Esophagus muscularis mucosa (tissue), 4 donors: ENCODE results near the gene TIMM10. TPM values are rescaled to one million over a fixed set of nuclear protein-coding genes. Genes with fewer than 3 reads are reported as not detected.

Experiments used
- DNase-seq: peaks from one replicate; pipeline ENCODE4 v3.0.0-alpha.2; 2017; ENCODE audit errors: extremely low spot score
- H3K27ac ChIP-seq, 4 donors: fragments of 200-600 bp; sonication (generic); replicated peaks in 1 of 4; 1 replicate in 3 of 4; 2 replicates in 1 of 4; pipeline ENCODE4 v1.5.1; 2016 to 2019; ENCODE audit warnings: mild to moderate bottlenecking in 1 of 4
- H3K27me3 ChIP-seq, 4 donors: fragments of 200-600 bp; sonication (generic); one replicate each; pipeline versions ENCODE4 v1.5.1 to v1.6.0; 2016 to 2019
- H3K36me3 ChIP-seq, 4 donors: fragments of 200-600 bp; sonication (generic); one replicate each; pipeline ENCODE4 v1.5.1; 2016 to 2019
- H3K4me1 ChIP-seq, 4 donors: fragments of 200-600 bp; sonication (generic); one replicate each; pipeline ENCODE4 v1.5.1; 2016 to 2019
- H3K4me3 ChIP-seq, 4 donors: fragments of 200-600 bp; sonication (generic); 1 replicate in 2 of 4; 2 replicates in 2 of 4; pipeline ENCODE4 v1.5.1; 2016 to 2019; ENCODE audit warnings: mild to moderate bottlenecking in 4 of 4, moderate library complexity in 1 of 4
- H3K9me3 ChIP-seq, 4 donors: fragments of 200-600 bp; sonication (generic); 1 replicate in 3 of 4; 2 replicates in 1 of 4; pipeline ENCODE4 v1.5.1; 2016 to 2019
- CTCF ChIP-seq, 3 experiments: fragments of 200-600 bp in 2 of 3; fragments of 450-650 bp in 1 of 3; sonication (generic) in 2 of 3; IDR thresholded peaks; one replicate each; pipeline ENCODE4 v1.5.1; 2017 to 2019; ENCODE audit warnings: antibody characterized with exemption in 3 of 3, mild to moderate bottlenecking in 2 of 3, moderate library complexity in 1 of 3
- EP300 ChIP-seq: sonication (generic); formaldehyde crosslinking; IDR thresholded peaks from one replicate; pipeline ENCODE4 v1.6.1; 2017; ENCODE audit warnings: antibody characterized with exemption
- POLR2A ChIP-seq: fragments of 450-650 bp; IDR thresholded peaks from one replicate; pipeline ENCODE4 v1.6.1; 2017; ENCODE audit warnings: antibody characterized with exemption, moderate library complexity, mild to moderate bottlenecking, low read depth
- POLR2AphosphoS5 ChIP-seq, 2 donors: sonication (generic); formaldehyde crosslinking; IDR thresholded peaks; one replicate each; pipeline ENCODE4 v1.6.1; 2017; ENCODE audit warnings: antibody characterized with exemption in 2 of 2
- WGBS: methylation state at CpG from one replicate; pipeline ENCODE4 v1.1.5; 2018; 5-methylcytosine and 5-hydroxymethylcytosine counted together
- intact Hi-C: fragments of 100-400 bp; cut with DNase I; formaldehyde crosslinking; loops from one replicate; pipeline ENCODE4 v1.15.1; 2023
- total RNA-seq, 4 donors: library from RNA; depleted of rRNA; stranded (reverse); fragments of >200 nt; gene quantifications; one replicate each; pipeline versions ENCODE4 v1.1.0 to v1.2.1, GENCODE V29; 2016

TIMM10 gene
- total RNA-seq, 4 donors from 2014 or later = 41.9 to 49.1 (median 43.1) TPM

- TF ChIP-seq POLR2AphosphoS5 (IDR thresholded peaks at IDR 0.05) (no peak), POLR2A (no peak), EP300 (no peak), CTCF (IDR thresholded peaks at IDR 0.05) (no peak)
- H3K27ac ChIP-seq = peak overlapping the region in 3 of 4 donors; percentile 80 to 82 (median 81)
- peaks cover 9 to 31% (median 24%) of the 10 kb centered on the region in 4 donors for H3K4me1 ChIP-seq
- intact Hi-C loops = no loop called here
- DNase-seq = no peak
- 82% methylated on average over 12 of the region's 12 CpGs for WGBS
- no peak overlapping the region for H3K4me3 ChIP-seq
- no peaks in the 10 kb centered on the region for H3K9me3 ChIP-seq
- H3K27me3 ChIP-seq = no peaks in the 10 kb centered on the region
- H3K36me3 ChIP-seq = peaks cover 0 to 14% (median 7%) of the 10 kb centered on the region in 4 donors
Measured at GRCh38 chr11:57512646-57513451, 17.7 kb downstream of the TIMM10 start.

- 82% methylated on average over 6 of the region's 6 CpGs for WGBS
- no peaks in the 10 kb centered on the region for H3K9me3 ChIP-seq
- peaks cover 9 to 31% (median 24%) of the 10 kb centered on the region in 4 donors for H3K4me1 ChIP-seq
- no peak for DNase-seq
- H3K27ac ChIP-seq = no peak overlapping the region
- no peak overlapping the region for H3K4me3 ChIP-seq
- TF ChIP-seq CTCF (IDR thresholded peaks at IDR 0.05) (no peak), POLR2A (no peak)
- H3K27me3 ChIP-seq = no peaks in the 10 kb centered on the region
- H3K36me3 ChIP-seq = peaks cover 0 to 22% (median 7%) of the 10 kb centered on the region in 4 donors
- intact Hi-C loops = no loop called here
Measured at GRCh38 chr11:57511741-57512430, 18.7 kb downstream of the TIMM10 start.

GRCh38 chr11:57508341-57509170 is 22.0 kb downstream of the TIMM10 start:
- TF ChIP-seq POLR2A (no peak), EP300 (no peak), POLR2AphosphoS5 (IDR thresholded peaks at IDR 0.05) (no peak), CTCF (IDR thresholded peaks at IDR 0.05) (no peak)
- 86% methylated on average over 7 of the region's 7 CpGs for WGBS

GRCh38 chr11:57506522-57506921 is 24.0 kb downstream of the TIMM10 start:
- no peak for DNase-seq
- H3K9me3 ChIP-seq = no peaks in the 10 kb centered on the region
- peaks cover 0 to 49% (median 6%) of the 10 kb centered on the region in 4 donors for H3K36me3 ChIP-seq
- no peaks in the 10 kb centered on the region for H3K27me3 ChIP-seq
- 100% methylated on average over 1 of the region's 1 CpG for WGBS
- TF ChIP-seq EP300 (no peak), POLR2A (no peak), CTCF (IDR thresholded peaks at IDR 0.05) (no peak)
- H3K27ac ChIP-seq = no peak overlapping the region
- intact Hi-C loops = no loop called here
- peaks cover under 1 to 6% (median 5%) of the 10 kb centered on the region in 4 donors for H3K4me1 ChIP-seq
- H3K4me3 ChIP-seq = no peak overlapping the region

More at GRCh38 chr11:57508341-57509170, 22.0 kb downstream of the TIMM10 start:
- no peaks in the 10 kb centered on the region for H3K27me3 ChIP-seq
- no peak overlapping the region for H3K27ac ChIP-seq
- H3K4me3 ChIP-seq = no peak overlapping the region
- H3K36me3 ChIP-seq = peaks cover 0 to 48% (median 10%) of the 10 kb centered on the region in 4 donors
- intact Hi-C loops = no loop called here
- no peaks in the 10 kb centered on the region for H3K9me3 ChIP-seq
- DNase-seq = no peak
- H3K4me1 ChIP-seq = peaks cover 0 to 11% (median 6%) of the 10 kb centered on the region in 4 donors
